Liver (tissue), 9 donors: Measurements from ENCODE around the gene FAM241B. TPM values are rescaled to one million over a fixed set of nuclear protein-coding genes. Genes with fewer than 3 reads are reported as not detected.

Experiments used
- DNase-seq: peaks from one replicate; pipeline ENCODE4 v3.0.0-alpha.2; 2017; ENCODE audit warnings: low spot score
- H3K27ac ChIP-seq, 2 donors: one replicate each; pipeline ENCODE4 v1.7.0; 2013; ENCODE audit warnings: inconsistent platforms in 2 of 2, low read length in 2 of 2, control low read depth in 1 of 2, low read depth in 1 of 2, mild to moderate bottlenecking in 1 of 2
- H3K27me3 ChIP-seq, 4 donors: one replicate each; pipeline versions ENCODE4 v1.6.1 to v1.7.0; 2013; ENCODE audit warnings: low read length in 3 of 4, inconsistent platforms in 1 of 4, mild to moderate bottlenecking in 1 of 4, moderate library complexity in 1 of 4; ENCODE audit not compliant: control insufficient read depth in 4 of 4, insufficient read depth in 4 of 4
- H3K36me3 ChIP-seq, 4 donors: one replicate each; pipeline versions ENCODE4 v1.6.1 to v1.7.0; 2013; ENCODE audit warnings: low read length in 3 of 4, mild to moderate bottlenecking in 3 of 4, low read depth in 1 of 4, moderate library complexity in 1 of 4; ENCODE audit not compliant: control insufficient read depth in 4 of 4, insufficient read depth in 3 of 4
- H3K4me1 ChIP-seq, 4 donors: one replicate each; pipeline versions ENCODE4 v1.6.1 to v1.7.0; 2013; ENCODE audit warnings: low read length in 3 of 4, mild to moderate bottlenecking in 3 of 4, moderate library complexity in 1 of 4; ENCODE audit not compliant: control insufficient read depth in 4 of 4, insufficient read depth in 4 of 4
- H3K4me3 ChIP-seq, 3 donors: one replicate each; pipeline versions ENCODE4 v1.6.1 to v1.7.0; 2013; ENCODE audit warnings: low read length in 3 of 3, control low read depth in 1 of 3, low read depth in 1 of 3, mild to moderate bottlenecking in 1 of 3
- H3K9ac ChIP-seq, 2 donors: one replicate each; pipeline ENCODE4 v1.7.0; 2013; ENCODE audit warnings: low read length in 2 of 2, mild to moderate bottlenecking in 2 of 2, moderate library complexity in 2 of 2, control low read depth in 1 of 2, low read depth in 1 of 2
- H3K9me3 ChIP-seq, 4 donors: one replicate each; pipeline versions ENCODE4 v1.6.1 to v1.7.0; 2013; ENCODE audit warnings: low read length in 3 of 4; ENCODE audit not compliant: control insufficient read depth in 4 of 4
- EGR1 ChIP-seq, 2 donors: IDR thresholded peaks; 2 replicates each; pipeline ENCODE4 v1.6.1; 2016 to 2018; ENCODE audit warnings: antibody characterized with exemption in 2 of 2, low read depth in 2 of 2
- FOXA1 ChIP-seq: IDR thresholded peaks from 2 replicates; pipeline ENCODE4 v1.6.1; 2016; ENCODE audit warnings: antibody characterized with exemption
- FOXA2 ChIP-seq: IDR thresholded peaks from 2 replicates; pipeline ENCODE4 v1.6.1; 2016; ENCODE audit warnings: antibody characterized with exemption
- GABPA ChIP-seq, 2 donors: IDR thresholded peaks in 1 of 2; conservative IDR thresholded peaks in 1 of 2; 2 replicates each; pipeline ENCODE4 v1.6.1; 2016; ENCODE audit warnings: antibody characterized with exemption in 2 of 2, mild to moderate bottlenecking in 1 of 2, moderate library complexity in 1 of 2
- HNF4A ChIP-seq, 2 donors: conservative IDR thresholded peaks; 2 replicates each; pipeline ENCODE4 v1.6.1; 2016; ENCODE audit warnings: antibody characterized with exemption in 2 of 2, mild to moderate bottlenecking in 2 of 2
- HNF4G ChIP-seq: IDR thresholded peaks from 2 replicates; pipeline ENCODE4 v1.6.1; 2016; ENCODE audit warnings: antibody characterized with exemption
- JUND ChIP-seq, 2 donors: IDR thresholded peaks; 2 replicates each; pipeline ENCODE4 v1.6.1; 2016; ENCODE audit warnings: antibody characterized with exemption in 2 of 2
- NR2F2 ChIP-seq: IDR thresholded peaks from 2 replicates; pipeline ENCODE4 v1.6.1; 2016; ENCODE audit warnings: antibody characterized with exemption
- RAD21 ChIP-seq, 2 donors: IDR thresholded peaks; 2 replicates each; pipeline ENCODE4 v1.6.1; 2016; ENCODE audit warnings: antibody characterized with exemption in 2 of 2, mild to moderate bottlenecking in 2 of 2
- RXRA ChIP-seq, 2 donors: IDR thresholded peaks; 2 replicates each; pipeline ENCODE4 v1.6.1; 2017 to 2018; ENCODE audit warnings: antibody characterized with exemption in 2 of 2, mild to moderate bottlenecking in 1 of 2
- SP1 ChIP-seq: IDR thresholded peaks from 2 replicates; pipeline ENCODE4 v1.6.1; 2018; ENCODE audit warnings: antibody characterized with exemption, mild to moderate bottlenecking
- TAF1 ChIP-seq: conservative IDR thresholded peaks from 2 replicates; pipeline ENCODE4 v1.6.1; 2016; ENCODE audit warnings: antibody characterized with exemption, mild to moderate bottlenecking
- YY1 ChIP-seq: IDR thresholded peaks from 2 replicates; pipeline ENCODE4 v1.6.1; 2016; ENCODE audit warnings: antibody characterized with exemption, mild to moderate bottlenecking
- WGBS: extraction: QIAGEN DNeasy Blood & Tissue Kit; methylation state at CpG from one replicate; pipeline ENCODE4 v1.1.7; 2013; 5-methylcytosine and 5-hydroxymethylcytosine counted together
- polyA plus RNA-seq, 2 donors: library from polyadenylated mRNA; stranded (reverse) in 1 of 2; unstranded in 1 of 2; fragments of 200-250 nt in 1 of 2; fragments of >200 nt in 1 of 2; fragmentation: Nextera tagmentation in 1 of 2; extraction: Ambion mirVana in 1 of 2; gene quantifications; one replicate each; pipeline versions ENCODE4 v1.2.1 to v1.2.3, GENCODE V29; 2013 to 2015
- total RNA-seq, 2 donors: library from RNA; depleted of rRNA; stranded (reverse); fragments of >200 nt; gene quantifications; one replicate each; pipeline ENCODE4 v1.2.3, GENCODE V29; 2014
- TF ChIP-seq, protein P1 (sequence below): fragments of 150-350 bp; IDR thresholded peaks from 2 replicates; pipeline ENCODE4 v1.5.1; 2017; ENCODE audit warnings: improper control_type of control experiment, low read depth, low read length; ENCODE audit not compliant: missing input control
- TF ChIP-seq, protein P2 (sequence below): IDR thresholded peaks from 2 replicates; pipeline ENCODE4 v1.6.1; 2016; ENCODE audit warnings: antibody characterized with exemption
- TF ChIP-seq, protein P3 (sequence below): IDR thresholded peaks from 2 replicates; pipeline ENCODE4 v1.6.1; 2016; ENCODE audit warnings: antibody characterized with exemption
- TF ChIP-seq, protein P4 (sequence below): IDR thresholded peaks from 2 replicates; pipeline ENCODE4 v1.6.1; 2016; ENCODE audit warnings: antibody characterized with exemption
- TF ChIP-seq, protein P5 (sequence below): IDR thresholded peaks from 2 replicates; pipeline ENCODE4 v1.6.1; 2016; ENCODE audit warnings: antibody characterized with exemption, mild to moderate bottlenecking
- donor health status: healthy.
- donor health status: healthy.
- donor health status: healthy.
- donor health status: healthy.
- donor health status: healthy.

FAM241B gene
- total and polyA plus RNA-seq, 4 donors: 0.84 to 2.5 (median 1.7) TPM

DNA sequence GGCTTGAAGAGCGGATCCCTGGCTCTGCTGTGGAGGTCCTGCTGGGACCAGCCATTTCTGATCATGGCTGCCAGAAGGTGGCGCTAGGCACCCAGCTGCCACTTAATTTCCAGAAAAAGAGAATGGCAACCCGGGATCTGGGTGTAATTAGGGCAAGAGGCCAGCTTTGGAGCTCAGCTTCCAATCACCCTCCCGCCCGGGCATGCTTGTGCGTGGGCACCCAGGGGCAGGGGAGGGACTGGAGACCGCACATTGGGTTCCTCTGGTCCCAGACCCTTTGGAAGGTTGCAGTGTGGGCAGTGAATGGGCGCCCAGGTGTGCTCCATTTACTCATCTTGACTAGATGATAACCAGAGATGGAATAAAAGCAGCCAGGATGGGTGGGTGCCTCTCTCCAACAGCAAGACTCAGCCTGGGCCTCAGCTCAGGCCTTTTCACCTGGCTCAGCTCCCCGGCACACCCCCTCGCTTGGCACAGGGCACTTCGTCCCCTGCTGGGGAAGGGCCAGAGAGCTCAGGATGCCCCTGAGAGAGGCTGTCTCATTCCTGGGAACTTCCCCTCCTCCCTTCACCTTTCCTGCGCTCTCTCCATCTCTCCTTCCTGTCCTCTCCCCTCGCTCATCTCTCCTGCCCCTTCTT, 14.7 kb downstream of the FAM241B start:
- TF ChIP-seq JUND (IDR thresholded peaks at IDR 0.05) (no peak), RAD21 (IDR thresholded peaks at IDR 0.05) (peak; percentile 98 to 99), SP1 (no peak)
- TF ChIP-seq, protein P1, sequence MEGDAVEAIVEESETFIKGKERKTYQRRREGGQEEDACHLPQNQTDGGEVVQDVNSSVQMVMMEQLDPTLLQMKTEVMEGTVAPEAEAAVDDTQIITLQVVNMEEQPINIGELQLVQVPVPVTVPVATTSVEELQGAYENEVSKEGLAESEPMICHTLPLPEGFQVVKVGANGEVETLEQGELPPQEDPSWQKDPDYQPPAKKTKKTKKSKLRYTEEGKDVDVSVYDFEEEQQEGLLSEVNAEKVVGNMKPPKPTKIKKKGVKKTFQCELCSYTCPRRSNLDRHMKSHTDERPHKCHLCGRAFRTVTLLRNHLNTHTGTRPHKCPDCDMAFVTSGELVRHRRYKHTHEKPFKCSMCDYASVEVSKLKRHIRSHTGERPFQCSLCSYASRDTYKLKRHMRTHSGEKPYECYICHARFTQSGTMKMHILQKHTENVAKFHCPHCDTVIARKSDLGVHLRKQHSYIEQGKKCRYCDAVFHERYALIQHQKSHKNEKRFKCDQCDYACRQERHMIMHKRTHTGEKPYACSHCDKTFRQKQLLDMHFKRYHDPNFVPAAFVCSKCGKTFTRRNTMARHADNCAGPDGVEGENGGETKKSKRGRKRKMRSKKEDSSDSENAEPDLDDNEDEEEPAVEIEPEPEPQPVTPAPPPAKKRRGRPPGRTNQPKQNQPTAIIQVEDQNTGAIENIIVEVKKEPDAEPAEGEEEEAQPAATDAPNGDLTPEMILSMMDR: peak; percentile 82
- TF ChIP-seq, protein P2, sequence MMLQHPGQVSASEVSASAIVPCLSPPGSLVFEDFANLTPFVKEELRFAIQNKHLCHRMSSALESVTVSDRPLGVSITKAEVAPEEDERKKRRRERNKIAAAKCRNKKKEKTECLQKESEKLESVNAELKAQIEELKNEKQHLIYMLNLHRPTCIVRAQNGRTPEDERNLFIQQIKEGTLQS: no peak
- H3K9ac ChIP-seq: no peak overlapping the region
- peak; percentile 67 for DNase-seq
- H3K36me3 ChIP-seq: no peaks in the 10 kb centered on the region
- no peaks in the 10 kb centered on the region for H3K4me1 ChIP-seq
- no peaks in the 10 kb centered on the region for H3K9me3 ChIP-seq
- H3K27me3 ChIP-seq: no peaks in the 10 kb centered on the region
- 51% methylated on average over 13 of the region's 13 CpGs for WGBS
- no peak overlapping the region for H3K4me3 ChIP-seq
- no peak overlapping the region for H3K27ac ChIP-seq

DNA sequence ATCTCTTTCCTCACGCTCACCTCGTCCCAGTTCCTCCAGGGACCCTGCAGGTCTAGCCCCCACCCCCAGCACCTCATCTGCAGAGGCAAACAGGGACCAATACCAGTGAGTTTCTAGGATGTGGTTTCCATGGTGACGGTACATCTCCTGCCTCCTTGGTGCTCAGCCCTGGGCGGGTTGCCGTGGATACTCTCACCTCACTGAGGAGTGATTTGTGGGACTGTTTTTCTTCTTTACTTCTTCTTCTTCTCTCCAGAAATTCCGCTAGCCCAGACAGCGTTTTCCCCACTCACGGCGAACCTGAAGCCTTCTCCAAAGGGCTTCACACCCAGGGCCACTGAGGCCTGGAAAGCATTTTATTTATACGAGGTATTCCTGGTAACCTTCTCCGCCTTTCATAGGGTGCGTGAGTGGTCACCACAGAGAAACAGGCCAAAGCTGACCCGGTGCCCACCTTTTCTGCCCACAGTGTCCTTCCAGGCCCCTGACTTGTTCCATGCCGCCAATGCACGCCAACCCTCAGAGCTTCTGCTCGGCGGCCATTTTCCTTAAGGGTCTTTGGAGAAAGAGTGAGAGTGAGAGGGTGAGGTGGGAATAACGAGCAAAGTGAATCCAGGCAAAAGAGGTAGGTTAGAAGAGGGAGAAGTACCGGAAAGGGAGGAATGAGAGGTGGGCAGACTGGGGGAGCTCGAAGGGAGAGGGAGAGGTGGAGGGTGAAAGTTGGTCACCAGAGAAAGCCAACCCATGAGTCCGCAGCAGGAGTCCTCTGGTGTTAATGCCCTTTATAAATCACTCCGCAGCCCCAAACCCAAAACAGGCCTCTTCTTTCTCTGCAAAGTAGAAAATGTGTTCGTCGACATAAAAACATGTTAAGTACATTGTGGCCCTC, 15.5 kb downstream of the FAM241B start:
- Histone ChIP-seq H3K27ac (no peak overlapping the region), H3K27me3 (no peaks in the 10 kb centered on the region), H3K4me3 (no peak overlapping the region), H3K9me3 (no peaks in the 10 kb centered on the region), H3K36me3 (no peaks in the 10 kb centered on the region), H3K9ac (no peak overlapping the region), H3K4me1 (no peaks in the 10 kb centered on the region)
- no peak for DNase-seq
- TF ChIP-seq, protein P1: no peak
- TF ChIP-seq RAD21 (IDR thresholded peaks at IDR 0.05) (no peak), YY1 (no peak), SP1 (no peak), NR2F2 (no peak), HNF4A (conservative IDR thresholded peaks at IDR 0.05) (no peak), FOXA1 (no peak), EGR1 (IDR thresholded peaks at IDR 0.05; ENCODE audit: low read depth in 2 of 2) (no peak), RXRA (IDR thresholded peaks at IDR 0.05) (no peak), FOXA2 (no peak), JUND (IDR thresholded peaks at IDR 0.05) (no peak), TAF1 (no peak), GABPA (IDR thresholded peaks at IDR 0.05 in 1 of 2, conservative IDR thresholded peaks at IDR 0.05 in 1 of 2) (no peak), HNF4G (no peak)
- TF ChIP-seq, protein P2: no peak
- TF ChIP-seq, protein P3, sequence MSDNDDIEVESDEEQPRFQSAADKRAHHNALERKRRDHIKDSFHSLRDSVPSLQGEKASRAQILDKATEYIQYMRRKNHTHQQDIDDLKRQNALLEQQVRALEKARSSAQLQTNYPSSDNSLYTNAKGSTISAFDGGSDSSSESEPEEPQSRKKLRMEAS: no peak
- TF ChIP-seq, protein P4, sequence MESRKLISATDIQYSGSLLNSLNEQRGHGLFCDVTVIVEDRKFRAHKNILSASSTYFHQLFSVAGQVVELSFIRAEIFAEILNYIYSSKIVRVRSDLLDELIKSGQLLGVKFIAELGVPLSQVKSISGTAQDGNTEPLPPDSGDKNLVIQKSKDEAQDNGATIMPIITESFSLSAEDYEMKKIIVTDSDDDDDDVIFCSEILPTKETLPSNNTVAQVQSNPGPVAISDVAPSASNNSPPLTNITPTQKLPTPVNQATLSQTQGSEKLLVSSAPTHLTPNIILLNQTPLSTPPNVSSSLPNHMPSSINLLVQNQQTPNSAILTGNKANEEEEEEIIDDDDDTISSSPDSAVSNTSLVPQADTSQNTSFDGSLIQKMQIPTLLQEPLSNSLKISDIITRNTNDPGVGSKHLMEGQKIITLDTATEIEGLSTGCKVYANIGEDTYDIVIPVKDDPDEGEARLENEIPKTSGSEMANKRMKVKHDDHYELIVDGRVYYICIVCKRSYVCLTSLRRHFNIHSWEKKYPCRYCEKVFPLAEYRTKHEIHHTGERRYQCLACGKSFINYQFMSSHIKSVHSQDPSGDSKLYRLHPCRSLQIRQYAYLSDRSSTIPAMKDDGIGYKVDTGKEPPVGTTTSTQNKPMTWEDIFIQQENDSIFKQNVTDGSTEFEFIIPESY: no peak
- TF ChIP-seq, protein P5, sequence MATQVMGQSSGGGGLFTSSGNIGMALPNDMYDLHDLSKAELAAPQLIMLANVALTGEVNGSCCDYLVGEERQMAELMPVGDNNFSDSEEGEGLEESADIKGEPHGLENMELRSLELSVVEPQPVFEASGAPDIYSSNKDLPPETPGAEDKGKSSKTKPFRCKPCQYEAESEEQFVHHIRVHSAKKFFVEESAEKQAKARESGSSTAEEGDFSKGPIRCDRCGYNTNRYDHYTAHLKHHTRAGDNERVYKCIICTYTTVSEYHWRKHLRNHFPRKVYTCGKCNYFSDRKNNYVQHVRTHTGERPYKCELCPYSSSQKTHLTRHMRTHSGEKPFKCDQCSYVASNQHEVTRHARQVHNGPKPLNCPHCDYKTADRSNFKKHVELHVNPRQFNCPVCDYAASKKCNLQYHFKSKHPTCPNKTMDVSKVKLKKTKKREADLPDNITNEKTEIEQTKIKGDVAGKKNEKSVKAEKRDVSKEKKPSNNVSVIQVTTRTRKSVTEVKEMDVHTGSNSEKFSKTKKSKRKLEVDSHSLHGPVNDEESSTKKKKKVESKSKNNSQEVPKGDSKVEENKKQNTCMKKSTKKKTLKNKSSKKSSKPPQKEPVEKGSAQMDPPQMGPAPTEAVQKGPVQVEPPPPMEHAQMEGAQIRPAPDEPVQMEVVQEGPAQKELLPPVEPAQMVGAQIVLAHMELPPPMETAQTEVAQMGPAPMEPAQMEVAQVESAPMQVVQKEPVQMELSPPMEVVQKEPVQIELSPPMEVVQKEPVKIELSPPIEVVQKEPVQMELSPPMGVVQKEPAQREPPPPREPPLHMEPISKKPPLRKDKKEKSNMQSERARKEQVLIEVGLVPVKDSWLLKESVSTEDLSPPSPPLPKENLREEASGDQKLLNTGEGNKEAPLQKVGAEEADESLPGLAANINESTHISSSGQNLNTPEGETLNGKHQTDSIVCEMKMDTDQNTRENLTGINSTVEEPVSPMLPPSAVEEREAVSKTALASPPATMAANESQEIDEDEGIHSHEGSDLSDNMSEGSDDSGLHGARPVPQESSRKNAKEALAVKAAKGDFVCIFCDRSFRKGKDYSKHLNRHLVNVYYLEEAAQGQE: no peak
- WGBS: 94% methylated on average over 24 of the region's 24 CpGs
